ENCODE results near the gene CCNH.

- no peak for TF ChIP-seq CTCF (IDR thresholded peaks at IDR 0.05; ENCODE audit: insufficient read depth, low read length, poor library complexity, severe bottlenecking)
- no peak for TF ChIP-seq EZH2phosphoT487 (conservative IDR thresholded peaks at IDR 0.05; ENCODE audit: low read length)
Measured at GRCh38 chr5:87433945-87434344, 21.2 kb upstream of the CCNH start.
